ENCODE measurements around the gene TLX3.

DNA sequence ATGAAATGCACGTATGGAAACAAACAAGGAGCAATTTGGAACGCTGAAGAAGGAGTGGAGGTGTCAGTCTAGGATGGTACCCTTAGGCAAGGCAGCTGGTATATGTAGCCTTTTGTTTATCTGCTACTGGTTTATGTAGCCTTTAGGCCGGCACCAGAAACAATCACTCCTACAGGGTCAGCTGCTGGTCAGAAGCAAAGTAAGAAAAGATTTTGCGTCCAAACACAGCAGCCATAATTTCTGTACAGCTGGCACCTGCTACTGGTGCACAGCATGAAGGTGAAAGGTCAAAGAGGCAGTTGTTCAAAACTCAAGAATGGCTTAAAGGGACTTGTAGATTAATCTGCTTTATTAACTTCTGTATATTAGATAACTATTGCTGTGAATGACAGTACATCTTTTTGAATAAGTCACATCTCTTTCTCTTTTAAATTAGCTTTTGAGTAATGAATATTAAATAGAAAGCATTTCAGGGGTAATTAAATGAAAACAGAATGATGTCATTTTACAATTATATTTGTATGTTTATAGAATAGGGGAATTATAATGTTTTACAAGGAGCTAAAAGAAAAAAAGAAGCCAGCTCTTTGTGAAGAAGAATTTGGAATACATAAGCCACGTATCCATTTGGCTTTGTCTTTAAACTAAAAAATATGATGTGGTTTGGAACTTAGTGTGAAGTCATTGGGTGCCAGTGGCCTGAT, 33.1 kb upstream of the TLX3 start:
- TF ChIP-seq RARB (CRISPR knock-in tag; IDR thresholded peaks at IDR 0.05), result no peak
- TF ChIP-seq, protein P1, sequence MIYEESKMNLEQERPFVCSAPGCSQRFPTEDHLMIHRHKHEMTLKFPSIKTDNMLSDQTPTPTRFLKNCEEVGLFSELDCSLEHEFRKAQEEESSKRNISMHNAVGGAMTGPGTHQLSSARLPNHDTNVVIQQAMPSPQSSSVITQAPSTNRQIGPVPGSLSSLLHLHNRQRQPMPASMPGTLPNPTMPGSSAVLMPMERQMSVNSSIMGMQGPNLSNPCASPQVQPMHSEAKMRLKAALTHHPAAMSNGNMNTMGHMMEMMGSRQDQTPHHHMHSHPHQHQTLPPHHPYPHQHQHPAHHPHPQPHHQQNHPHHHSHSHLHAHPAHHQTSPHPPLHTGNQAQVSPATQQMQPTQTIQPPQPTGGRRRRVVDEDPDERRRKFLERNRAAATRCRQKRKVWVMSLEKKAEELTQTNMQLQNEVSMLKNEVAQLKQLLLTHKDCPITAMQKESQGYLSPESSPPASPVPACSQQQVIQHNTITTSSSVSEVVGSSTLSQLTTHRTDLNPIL (CRISPR knock-in tag; IDR thresholded peaks at IDR 0.05; ENCODE audit: low read depth), result no peak
- TF ChIP-seq SNAI2 (CRISPR knock-in tag; IDR thresholded peaks at IDR 0.05), result no peak
- TF ChIP-seq, protein P2, sequence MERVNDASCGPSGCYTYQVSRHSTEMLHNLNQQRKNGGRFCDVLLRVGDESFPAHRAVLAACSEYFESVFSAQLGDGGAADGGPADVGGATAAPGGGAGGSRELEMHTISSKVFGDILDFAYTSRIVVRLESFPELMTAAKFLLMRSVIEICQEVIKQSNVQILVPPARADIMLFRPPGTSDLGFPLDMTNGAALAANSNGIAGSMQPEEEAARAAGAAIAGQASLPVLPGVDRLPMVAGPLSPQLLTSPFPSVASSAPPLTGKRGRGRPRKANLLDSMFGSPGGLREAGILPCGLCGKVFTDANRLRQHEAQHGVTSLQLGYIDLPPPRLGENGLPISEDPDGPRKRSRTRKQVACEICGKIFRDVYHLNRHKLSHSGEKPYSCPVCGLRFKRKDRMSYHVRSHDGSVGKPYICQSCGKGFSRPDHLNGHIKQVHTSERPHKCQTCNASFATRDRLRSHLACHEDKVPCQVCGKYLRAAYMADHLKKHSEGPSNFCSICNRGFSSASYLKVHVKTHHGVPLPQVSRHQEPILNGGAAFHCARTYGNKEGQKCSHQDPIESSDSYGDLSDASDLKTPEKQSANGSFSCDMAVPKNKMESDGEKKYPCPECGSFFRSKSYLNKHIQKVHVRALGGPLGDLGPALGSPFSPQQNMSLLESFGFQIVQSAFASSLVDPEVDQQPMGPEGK (CRISPR knock-in tag; IDR thresholded peaks at IDR 0.05; ENCODE audit: borderline replicate concordance), result no peak
- TF ChIP-seq CSDC2 (CRISPR knock-in tag; IDR thresholded peaks at IDR 0.05), result no peak
- TF ChIP-seq, protein P3, sequence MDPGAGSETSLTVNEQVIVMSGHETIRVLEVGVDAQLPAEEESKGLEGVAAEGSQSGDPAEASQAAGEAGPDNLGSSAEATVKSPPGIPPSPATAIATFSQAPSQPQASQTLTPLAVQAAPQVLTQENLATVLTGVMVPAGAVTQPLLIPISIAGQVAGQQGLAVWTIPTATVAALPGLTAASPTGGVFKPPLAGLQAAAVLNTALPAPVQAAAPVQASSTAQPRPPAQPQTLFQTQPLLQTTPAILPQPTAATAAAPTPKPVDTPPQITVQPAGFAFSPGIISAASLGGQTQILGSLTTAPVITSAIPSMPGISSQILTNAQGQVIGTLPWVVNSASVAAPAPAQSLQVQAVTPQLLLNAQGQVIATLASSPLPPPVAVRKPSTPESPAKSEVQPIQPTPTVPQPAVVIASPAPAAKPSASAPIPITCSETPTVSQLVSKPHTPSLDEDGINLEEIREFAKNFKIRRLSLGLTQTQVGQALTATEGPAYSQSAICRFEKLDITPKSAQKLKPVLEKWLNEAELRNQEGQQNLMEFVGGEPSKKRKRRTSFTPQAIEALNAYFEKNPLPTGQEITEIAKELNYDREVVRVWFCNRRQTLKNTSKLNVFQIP (CRISPR knock-in tag; IDR thresholded peaks at IDR 0.05; ENCODE audit: borderline replicate concordance, low read depth), result no peak
- no peak for TF ChIP-seq ZNF70 (CRISPR knock-in tag; IDR thresholded peaks at IDR 0.05)
- TF ChIP-seq ARNTL (CRISPR knock-in tag; IDR thresholded peaks at IDR 0.05; ENCODE audit: borderline replicate concordance, low read depth), result no peak
